Ishikawa (cell line): Measurements from ENCODE around the gene STPG4.

ENCODE experiments used
- CEBPB ChIP-seq: IDR thresholded peaks from 2 replicates; pipeline ENCODE4 v1.6.1; 2012
- CREB1 ChIP-seq: IDR thresholded peaks from 2 replicates; pipeline ENCODE4 v1.6.1; 2012; ENCODE audit warnings: low read depth
- EGR1 ChIP-seq: IDR thresholded peaks from 2 replicates; pipeline ENCODE4 v1.6.1; 2012
- EP300 ChIP-seq: IDR thresholded peaks from 2 replicates; pipeline ENCODE4 v1.6.1; 2012; ENCODE audit warnings: borderline replicate concordance
- FOXM1 ChIP-seq: IDR thresholded peaks from 2 replicates; pipeline ENCODE4 v1.6.1; 2012; ENCODE audit warnings: low read depth, borderline replicate concordance
- NFIC ChIP-seq: IDR thresholded peaks from 2 replicates; pipeline ENCODE4 v1.6.1; 2012
- RAD21 ChIP-seq: IDR thresholded peaks from 2 replicates; pipeline ENCODE4 v1.6.1; 2012; ENCODE audit warnings: low read depth
- TAF1 ChIP-seq: IDR thresholded peaks from 2 replicates; pipeline ENCODE4 v1.6.1; 2012; ENCODE audit warnings: low read depth, mild to moderate bottlenecking
- TCF12 ChIP-seq: IDR thresholded peaks from 2 replicates; pipeline ENCODE4 v1.6.1; 2012; ENCODE audit warnings: low read depth
- TEAD4 ChIP-seq: IDR thresholded peaks from 2 replicates; pipeline ENCODE4 v1.6.1; 2012
- USF1 ChIP-seq: IDR thresholded peaks from 2 replicates; pipeline ENCODE4 v1.6.1; 2012
- YY1 ChIP-seq: IDR thresholded peaks from 2 replicates; pipeline ENCODE4 v1.6.1; 2012; ENCODE audit warnings: low read depth
- ZBTB7A ChIP-seq: IDR thresholded peaks from 2 replicates; pipeline ENCODE4 v1.6.1; 2012; ENCODE audit warnings: low read depth
- TF ChIP-seq, protein P1 (sequence below): IDR thresholded peaks from 2 replicates; pipeline ENCODE4 v1.6.1; 2012
- TF ChIP-seq, protein P2 (sequence below): IDR thresholded peaks from 2 replicates; pipeline ENCODE4 v1.6.1; 2012; ENCODE audit warnings: low read depth, mild to moderate bottlenecking

The STPG4 gene

DNA sequence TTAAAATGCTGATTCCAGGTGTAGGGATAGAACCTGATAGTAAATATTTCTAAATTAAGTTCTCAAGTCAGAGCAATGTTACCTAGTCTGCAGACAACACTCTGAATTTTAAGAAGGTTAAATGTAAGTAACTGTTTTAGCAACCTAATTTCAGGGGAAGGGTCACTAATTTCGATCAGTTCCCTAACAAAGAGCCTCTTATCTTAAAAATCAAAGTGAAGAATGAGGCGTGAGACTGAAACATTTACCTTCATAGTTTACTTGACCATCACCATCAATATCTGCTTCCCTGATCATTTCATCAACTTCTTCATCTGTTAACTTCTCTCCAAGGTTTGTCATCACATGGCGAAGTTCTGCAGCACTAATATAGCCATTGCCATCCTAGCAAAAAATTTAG, 6.4 kb upstream of the STPG4 start:
- no peak for TF ChIP-seq CREB1
- no peak for TF ChIP-seq TAF1
- no peak for TF ChIP-seq ZBTB7A
- no peak for TF ChIP-seq EGR1
- no peak for TF ChIP-seq EP300
- TF ChIP-seq USF1 = no peak
- TF ChIP-seq, protein P1, sequence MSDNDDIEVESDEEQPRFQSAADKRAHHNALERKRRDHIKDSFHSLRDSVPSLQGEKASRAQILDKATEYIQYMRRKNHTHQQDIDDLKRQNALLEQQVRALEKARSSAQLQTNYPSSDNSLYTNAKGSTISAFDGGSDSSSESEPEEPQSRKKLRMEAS = no peak

DNA sequence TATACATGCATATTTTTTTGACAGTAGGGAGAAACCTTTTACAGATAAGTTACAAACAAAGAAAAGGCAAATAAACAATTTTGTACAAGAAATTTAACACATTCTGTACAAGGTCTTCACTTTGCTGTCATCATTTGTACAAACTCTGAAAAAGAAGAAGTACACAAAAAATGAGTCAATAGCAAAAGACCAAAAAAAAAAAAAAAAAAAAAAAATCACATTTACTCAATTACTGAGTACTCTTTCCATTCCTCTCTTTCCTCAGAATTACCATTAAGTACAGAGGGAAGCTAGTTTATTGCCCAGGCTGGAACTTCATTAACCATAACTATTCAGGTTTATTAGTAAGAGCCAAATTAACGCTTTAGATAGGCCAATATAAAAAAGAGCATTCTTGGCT, 5.6 kb upstream of the STPG4 start:
- TF ChIP-seq USF1 (no peak), TAF1 (no peak), RAD21 (no peak), CEBPB (no peak), TEAD4 (no peak), YY1 (no peak)
- TF ChIP-seq, protein P1 = no peak

DNA sequence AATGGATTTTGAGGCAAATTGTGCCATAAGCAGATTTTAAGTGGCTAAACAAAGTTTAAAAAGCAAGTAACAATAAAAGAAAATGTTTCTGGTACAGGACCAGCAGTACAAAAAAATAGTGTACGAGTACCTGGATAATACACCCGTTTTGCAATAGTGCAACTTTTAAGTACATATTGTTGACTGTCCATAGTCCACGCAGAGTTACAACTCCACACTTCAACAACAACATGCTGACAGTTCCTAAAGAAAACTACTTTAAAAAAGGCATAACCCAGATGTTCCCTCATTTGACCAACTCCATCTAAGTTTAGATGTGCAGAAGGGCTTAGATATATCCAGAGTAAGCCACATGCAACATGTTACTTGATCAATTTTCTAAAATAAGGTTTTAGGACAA, 5.1 kb upstream of the STPG4 start:
- no peak for TF ChIP-seq ZBTB7A
- no peak for TF ChIP-seq EGR1
- TF ChIP-seq TEAD4 = no peak
- TF ChIP-seq YY1 = no peak
- TF ChIP-seq USF1 = no peak
- no peak for TF ChIP-seq NFIC
- TF ChIP-seq FOXM1 = no peak
- no peak for TF ChIP-seq EP300

GRCh38 chr2:47159627-47160026, 4.5 kb upstream of the STPG4 start:
- TF ChIP-seq, protein P1 = no peak
- TF ChIP-seq EP300 (no peak), CEBPB (no peak), CREB1 (no peak), TEAD4 (no peak), NFIC (no peak), RAD21 (no peak), TCF12 (no peak)
- TF ChIP-seq, protein P2, sequence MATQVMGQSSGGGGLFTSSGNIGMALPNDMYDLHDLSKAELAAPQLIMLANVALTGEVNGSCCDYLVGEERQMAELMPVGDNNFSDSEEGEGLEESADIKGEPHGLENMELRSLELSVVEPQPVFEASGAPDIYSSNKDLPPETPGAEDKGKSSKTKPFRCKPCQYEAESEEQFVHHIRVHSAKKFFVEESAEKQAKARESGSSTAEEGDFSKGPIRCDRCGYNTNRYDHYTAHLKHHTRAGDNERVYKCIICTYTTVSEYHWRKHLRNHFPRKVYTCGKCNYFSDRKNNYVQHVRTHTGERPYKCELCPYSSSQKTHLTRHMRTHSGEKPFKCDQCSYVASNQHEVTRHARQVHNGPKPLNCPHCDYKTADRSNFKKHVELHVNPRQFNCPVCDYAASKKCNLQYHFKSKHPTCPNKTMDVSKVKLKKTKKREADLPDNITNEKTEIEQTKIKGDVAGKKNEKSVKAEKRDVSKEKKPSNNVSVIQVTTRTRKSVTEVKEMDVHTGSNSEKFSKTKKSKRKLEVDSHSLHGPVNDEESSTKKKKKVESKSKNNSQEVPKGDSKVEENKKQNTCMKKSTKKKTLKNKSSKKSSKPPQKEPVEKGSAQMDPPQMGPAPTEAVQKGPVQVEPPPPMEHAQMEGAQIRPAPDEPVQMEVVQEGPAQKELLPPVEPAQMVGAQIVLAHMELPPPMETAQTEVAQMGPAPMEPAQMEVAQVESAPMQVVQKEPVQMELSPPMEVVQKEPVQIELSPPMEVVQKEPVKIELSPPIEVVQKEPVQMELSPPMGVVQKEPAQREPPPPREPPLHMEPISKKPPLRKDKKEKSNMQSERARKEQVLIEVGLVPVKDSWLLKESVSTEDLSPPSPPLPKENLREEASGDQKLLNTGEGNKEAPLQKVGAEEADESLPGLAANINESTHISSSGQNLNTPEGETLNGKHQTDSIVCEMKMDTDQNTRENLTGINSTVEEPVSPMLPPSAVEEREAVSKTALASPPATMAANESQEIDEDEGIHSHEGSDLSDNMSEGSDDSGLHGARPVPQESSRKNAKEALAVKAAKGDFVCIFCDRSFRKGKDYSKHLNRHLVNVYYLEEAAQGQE = no peak

DNA sequence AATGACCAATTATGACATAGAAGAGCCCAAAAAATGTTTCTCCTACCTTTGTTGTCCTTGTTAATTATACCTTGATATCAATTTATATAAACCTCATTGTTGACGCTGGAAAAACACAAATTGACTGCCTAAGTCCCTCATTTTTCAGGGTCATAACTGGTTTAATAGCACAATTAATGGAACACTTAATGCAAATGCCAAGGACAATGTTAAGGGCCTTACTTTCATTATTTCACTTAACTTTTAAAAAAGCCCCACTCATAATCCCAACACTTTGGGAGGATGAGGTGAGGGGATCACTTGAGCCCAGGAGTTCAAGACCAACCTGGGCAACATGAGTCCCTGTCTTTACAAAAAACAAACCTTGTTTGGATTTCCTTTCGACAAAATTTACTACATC, 3.5 kb upstream of the STPG4 start:
- TF ChIP-seq, protein P2 = no peak
- TF ChIP-seq RAD21 (no peak), USF1 (no peak), EGR1 (no peak), EP300 (no peak), TEAD4 (no peak), ZBTB7A (no peak), YY1 (no peak), TCF12 (no peak), NFIC (no peak), CEBPB (no peak), CREB1 (no peak)

DNA sequence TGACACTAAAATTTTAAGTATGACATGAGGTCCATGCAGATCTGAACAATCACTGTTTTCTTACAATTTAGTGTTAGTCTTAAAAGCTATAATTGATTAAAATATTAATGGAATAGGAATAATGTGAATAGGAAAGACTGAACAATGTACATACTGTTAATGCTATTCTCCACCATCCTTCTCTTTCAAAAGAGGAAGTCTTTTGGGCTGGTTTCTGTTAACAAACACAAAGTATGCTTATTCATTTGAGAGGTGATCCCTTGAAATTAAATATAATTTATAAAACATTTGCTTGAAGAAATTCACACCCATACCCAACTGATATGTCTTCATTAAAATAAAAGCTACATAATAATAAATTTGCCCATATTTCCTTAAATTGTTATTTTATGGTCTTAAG, 2.3 kb downstream of the STPG4 start:
- TF ChIP-seq NFIC (no peak), TAF1 (no peak), CEBPB (no peak), RAD21 (no peak), CREB1 (no peak), FOXM1 (no peak), USF1 (no peak), EGR1 (no peak), TCF12 (no peak), TEAD4 (no peak), EP300 (no peak), ZBTB7A (no peak)
- TF ChIP-seq, protein P2 = no peak
